H9 (cell line): ENCODE measurements around the gene FBXO21. TPM values are rescaled to one million over a fixed set of nuclear protein-coding genes. Genes with fewer than 3 reads are reported as not detected.
A peak's percentile ranks its signal among the peaks of the same experiment; 100 is the strongest.

ENCODE experiments used
- DNase-seq: peaks from one replicate; pipeline ENCODE4 v3.0.0-alpha.2; 2017
- H2AFZ ChIP-seq: one replicate; pipeline ENCODE4 v1.6.1; 2013; ENCODE audit warnings: mild to moderate bottlenecking, low read length, control low read depth, moderate library complexity
- H2AK5ac ChIP-seq: 2 replicates; pipeline ENCODE4 v1.6.1; 2013; ENCODE audit warnings: low read length, control low read depth, mixed read lengths; ENCODE audit not compliant: insufficient read length
- H2BK120ac ChIP-seq: one replicate; pipeline ENCODE4 v1.6.1; 2013; ENCODE audit warnings: low read depth, mild to moderate bottlenecking, low read length, control low read depth, inconsistent platforms; ENCODE audit not compliant: poor library complexity, severe bottlenecking
- H2BK12ac ChIP-seq: 2 replicates; pipeline ENCODE4 v1.6.1; 2013; ENCODE audit warnings: low read length, control low read depth, mixed read lengths, low read depth; ENCODE audit not compliant: insufficient read length
- H2BK15ac ChIP-seq: 2 replicates; pipeline ENCODE4 v1.6.1; 2013; ENCODE audit warnings: low read depth, low read length, control low read depth
- H2BK20ac ChIP-seq: one replicate; pipeline ENCODE4 v1.6.1; 2013; ENCODE audit warnings: low read depth, mild to moderate bottlenecking, low read length, control low read depth, inconsistent platforms; ENCODE audit not compliant: poor library complexity, severe bottlenecking
- H2BK5ac ChIP-seq: 2 replicates; pipeline ENCODE4 v1.6.1; 2013; ENCODE audit warnings: low read length, control low read depth, mixed read lengths; ENCODE audit not compliant: insufficient read length
- H3K14ac ChIP-seq: 2 replicates; pipeline ENCODE4 v1.6.1; 2013; ENCODE audit warnings: low read length, control low read depth; ENCODE audit not compliant: insufficient read depth
- H3K18ac ChIP-seq: 2 replicates; pipeline ENCODE4 v1.6.1; 2013; ENCODE audit warnings: low read depth, mild to moderate bottlenecking, mixed read lengths, low read length, control low read depth; ENCODE audit not compliant: insufficient read length
- H3K23ac ChIP-seq: 2 replicates; pipeline ENCODE4 v1.6.1; 2013; ENCODE audit warnings: low read length, control low read depth, mixed read lengths, low read depth; ENCODE audit not compliant: insufficient read length
- H3K23me2 ChIP-seq: 2 replicates; pipeline ENCODE4 v1.6.1; 2013; ENCODE audit warnings: low read depth, mild to moderate bottlenecking, mixed read lengths, low read length, control low read depth; ENCODE audit not compliant: insufficient read length, poor library complexity, severe bottlenecking
- H3K27ac ChIP-seq: 2 replicates; pipeline ENCODE4 v1.5.1; 2013; ENCODE audit warnings: low read length, control low read depth, mixed read lengths, low read depth; ENCODE audit not compliant: insufficient read length
- H3K27me3 ChIP-seq: 2 replicates; pipeline ENCODE4 v1.6.1; 2013; ENCODE audit warnings: low read length, control low read depth, inconsistent platforms; ENCODE audit not compliant: insufficient read depth
- H3K4ac ChIP-seq: 2 replicates; pipeline ENCODE4 v1.6.1; 2013; ENCODE audit warnings: low read depth, mild to moderate bottlenecking, control low read depth, inconsistent platforms, low read length, moderate library complexity
- H3K4me1 ChIP-seq: 2 replicates; pipeline ENCODE4 v1.6.1; 2013; ENCODE audit warnings: low read length, control low read depth, inconsistent platforms; ENCODE audit not compliant: insufficient read depth
- H3K4me2 ChIP-seq: 2 replicates; pipeline ENCODE4 v1.6.1; 2013; ENCODE audit warnings: low read length, control low read depth, mixed read lengths; ENCODE audit not compliant: insufficient read length, insufficient read depth
- H3K56ac ChIP-seq: 2 replicates; pipeline ENCODE4 v1.6.1; 2013; ENCODE audit warnings: low read depth, mild to moderate bottlenecking, mixed read lengths, low read length, control low read depth; ENCODE audit not compliant: insufficient read length
- H3K79me1 ChIP-seq: 2 replicates; pipeline ENCODE4 v1.6.1; 2013; ENCODE audit warnings: low read depth, mild to moderate bottlenecking, moderate library complexity, low read length, control low read depth, inconsistent platforms; ENCODE audit not compliant: insufficient read depth, poor library complexity, severe bottlenecking
- H3K79me2 ChIP-seq: 2 replicates; pipeline ENCODE4 v1.6.1; 2013; ENCODE audit warnings: low read length, control low read depth, inconsistent platforms; ENCODE audit not compliant: insufficient read depth
- H3K9ac ChIP-seq: 2 replicates; pipeline ENCODE4 v1.6.1; 2013; ENCODE audit warnings: low read length, control low read depth, mixed read lengths; ENCODE audit not compliant: insufficient read length; ENCODE audit errors: extremely low read depth
- H3K9me3 ChIP-seq: one replicate; pipeline ENCODE4 v1.6.1; 2013; ENCODE audit warnings: low read depth, low read length, inconsistent platforms; ENCODE audit not compliant: control insufficient read depth
- H3T11ph ChIP-seq: one replicate; pipeline ENCODE4 v1.6.1; 2013; ENCODE audit warnings: mild to moderate bottlenecking, low read length, control low read depth, inconsistent platforms
- H4K20me1 ChIP-seq: one replicate; pipeline ENCODE4 v1.6.1; 2013; ENCODE audit not compliant: control insufficient read depth, insufficient read length, insufficient read depth
- H4K5ac ChIP-seq: 2 replicates; pipeline ENCODE4 v1.6.1; 2013; ENCODE audit warnings: low read depth, mild to moderate bottlenecking, mixed read lengths, low read length, control low read depth; ENCODE audit not compliant: insufficient read length
- H4K8ac ChIP-seq: replicated peaks from 2 replicates; pipeline ENCODE4 v1.6.1; 2013; ENCODE audit warnings: low read length, control low read depth, mixed read lengths, low read depth; ENCODE audit not compliant: insufficient read length
- H4K91ac ChIP-seq: 2 replicates; pipeline ENCODE4 v1.6.1; 2013; ENCODE audit warnings: low read depth, mild to moderate bottlenecking, moderate library complexity, mixed read lengths, low read length, control low read depth; ENCODE audit not compliant: insufficient read length
- H3K27ac Mint-ChIP-seq, 3 experiments: 2 replicates in 2 of 3; 3 replicates in 1 of 3; pipeline ENCODE4 v1.8.0; 2020 to 2021; ENCODE audit warnings: mixed read lengths in 3 of 3, mild to moderate bottlenecking in 1 of 3, moderate library complexity in 1 of 3
- H3K27me3 Mint-ChIP-seq: 2 replicates; pipeline ENCODE4 v1.8.0; 2021; ENCODE audit warnings: low read depth, mild to moderate bottlenecking, moderate library complexity, mixed read lengths
- H3K36me3 Mint-ChIP-seq, 3 experiments: 2 replicates in 2 of 3; 3 replicates in 1 of 3; pipeline ENCODE4 v1.8.0; 2020 to 2021; ENCODE audit warnings: low read depth in 3 of 3, mixed read lengths in 3 of 3; ENCODE audit not compliant: insufficient read depth in 1 of 3
- H3K4me1 Mint-ChIP-seq, 2 experiments: 2 replicates each; pipeline ENCODE4 v1.8.0; 2020; ENCODE audit warnings: mixed read lengths in 2 of 2
- H3K4me3 Mint-ChIP-seq, 2 experiments: 2 replicates in 1 of 2; 3 replicates in 1 of 2; pipeline ENCODE4 v1.8.0; 2020 to 2021; ENCODE audit warnings: mild to moderate bottlenecking in 2 of 2, mixed read lengths in 2 of 2, moderate library complexity in 1 of 2
- H3K9me3 Mint-ChIP-seq, 2 experiments: 2 replicates in 1 of 2; 3 replicates in 1 of 2; pipeline ENCODE4 v1.8.0; 2020; ENCODE audit warnings: mild to moderate bottlenecking in 2 of 2, mixed read lengths in 2 of 2, moderate library complexity in 1 of 2
- CTCF ChIP-seq: fragments of 200-600 bp; sonication (generic); conservative IDR thresholded peaks from 3 replicates; pipeline ENCODE4 v1.8.0; 2021; ENCODE audit warnings: antibody characterized with exemption, mild to moderate bottlenecking
- WGBS: extraction: QIAGEN DNeasy Blood & Tissue Kit; methylation state at CpG from one replicate; pipeline ENCODE4 v1.1.7; 2013; ENCODE audit warnings: missing lambda C conversion rate, low lambda C conversion rate, mixed read lengths; ENCODE audit not compliant: insufficient read length; ENCODE audit errors: extremely low coverage; 5-methylcytosine and 5-hydroxymethylcytosine counted together
- total RNA-seq: library from RNA; stranded (reverse); gene quantifications from 2 replicates; pipeline ENCODE4 v1.2.1, GENCODE V29; 2021

The FBXO21 gene
- total RNA-seq, 1 experiment from 2014 or later: 58.6 TPM

- Histone ChIP-seq H3K23me2 (no peaks in the 10 kb centered on the region), H4K20me1 (no peaks in the 10 kb centered on the region), H3K4ac (no peak overlapping the region), H3K4me2 (no peak overlapping the region), H3K9me3 (no peaks in the 10 kb centered on the region), H3K14ac (no peak overlapping the region; the same call in 1 of the 2 replicates), H4K5ac (no peak overlapping the region), H3T11ph (no peak overlapping the region), H4K8ac (no peak overlapping the region), H2BK5ac (no peak overlapping the region), H2BK12ac (no peak overlapping the region), H2AK5ac (no peak overlapping the region), H3K79me1 (no peaks in the 10 kb centered on the region), H3K4me1 (peaks cover 7% of the 10 kb centered on the region; the same call in 1 of the 2 replicates), H3K56ac (no peak overlapping the region), H3K79me2 (no peaks in the 10 kb centered on the region), H2BK20ac (no peak overlapping the region), H3K27ac (no peak overlapping the region), H3K23ac (no peak overlapping the region), H3K9ac (no peak overlapping the region), H3K18ac (peak overlapping the region; percentile 34), H2BK120ac (no peak overlapping the region), H2BK15ac (no peak overlapping the region), H4K91ac (no peak overlapping the region), H3K27me3 (no peaks in the 10 kb centered on the region), H2AFZ (no peak overlapping the region)
- no peaks in the 10 kb centered on the region for H3K36me3 Mint-ChIP-seq
- H3K27me3 Mint-ChIP-seq: peaks cover 7% of the 10 kb centered on the region
- H3K27ac Mint-ChIP-seq: peak overlapping the region in 1 of 3 experiments; percentile 70; a peak in 2 of 7 replicates
- TF ChIP-seq CTCF: no peak
- H3K4me1 Mint-ChIP-seq: peaks cover 14 to 29% of the 10 kb centered on the region in 2 experiments
- no peak overlapping the region for H3K4me3 Mint-ChIP-seq
- DNase-seq: peak; percentile 58
- H3K9me3 Mint-ChIP-seq: peaks cover 0 to 2% of the 10 kb centered on the region in 2 experiments; a peak in 2 of 5 replicates
- WGBS: no CpG with 5 or more reads among the region's 6 CpGs
These were observed 78.9 kb downstream of the FBXO21 start for GRCh38 chr12:117111386-117111785.
